Psoas muscle (tissue), 8 donors: ENCODE data around the gene CD300LB. TPM values are rescaled to one million over a fixed set of nuclear protein-coding genes. Genes with fewer than 3 reads are reported as not detected.

Experiments
- ATAC-seq, 4 donors: fragments of 200-7000 bp; cut with Tn5 transposase; one replicate each; pipeline ENCODE4 v1.9.1; 2020; ENCODE audit warnings: moderate library complexity in 3 of 4, mild to moderate bottlenecking in 2 of 4
- DNase-seq, 2 donors: peaks; one replicate each; pipeline ENCODE4 v3.0.0-alpha.2; 2020
- H3K27ac ChIP-seq: fragments of 200-600 bp; one replicate; pipeline ENCODE4 v1.8.0; 2022
- H3K27me3 ChIP-seq, 3 donors: fragments of 200-600 bp in 1 of 3; one replicate each; pipeline versions ENCODE4 v1.6.1 to v1.8.0; 2013 to 2022; ENCODE audit warnings: low read length in 2 of 3, mild to moderate bottlenecking in 2 of 3, moderate library complexity in 1 of 3; ENCODE audit not compliant: insufficient read depth in 3 of 3
- H3K36me3 ChIP-seq, 2 donors: fragments of 200-600 bp in 1 of 2; one replicate each; pipeline versions ENCODE4 v1.6.1 to v1.8.0; 2013 to 2022; ENCODE audit warnings: low read depth in 1 of 2, mild to moderate bottlenecking in 1 of 2, moderate library complexity in 1 of 2; ENCODE audit not compliant: insufficient read depth in 1 of 2
- H3K4me1 ChIP-seq: fragments of 200-600 bp; one replicate; pipeline ENCODE4 v1.8.0; 2022
- H3K4me3 ChIP-seq: fragments of 200-600 bp; one replicate; pipeline ENCODE4 v1.8.0; 2022; ENCODE audit warnings: mild to moderate bottlenecking
- H3K9me3 ChIP-seq: fragments of 200-600 bp; one replicate; pipeline ENCODE4 v1.8.0; 2022
- CTCF ChIP-seq: fragments of 200-600 bp; IDR thresholded peaks from one replicate; pipeline ENCODE4 v1.8.0; 2022; ENCODE audit warnings: antibody characterized with exemption
- WGBS, 3 donors: extraction: QIAGEN DNeasy Blood & Tissue Kit; methylation state at CpG; one replicate each; pipeline versions ENCODE4 v1.1.6 to v1.1.7; 2013; 5-methylcytosine and 5-hydroxymethylcytosine counted together
- intact Hi-C, 2 donors: fragments of 100-400 bp; cut with DNase I; formaldehyde crosslinking; loops; one replicate each; pipeline versions ENCODE4 v1.11.0 to v1.14.2; 2022
- polyA plus RNA-seq, 3 donors: library from polyadenylated mRNA; stranded (reverse); fragments of 200-250 nt; gene quantifications; one replicate each; pipeline ENCODE4 v1.2.3, GENCODE V29; 2013
- total RNA-seq, 4 donors: library from RNA; stranded (reverse); fragmentation: NEBNext Ultra II Directional in 2 of 4; extraction: Animal tissue kit (Norgen Biotek cat#: 25700) in 2 of 4; gene quantifications; one replicate each; pipeline versions ENCODE4 v1.2.1 to v1.2.4, GENCODE V29; 2021 to 2023
- donor health status: healthy with polysubstance abuse.
- donor health status: DM: no; HTN: no; CAD: no; lungs with moderate emphysema.
- donor health status: Bipolar disorder and iron deficiency.
- donor health status: healthy.
- donor health status: DM: yes; HTN: yes; CAD: no.
- donor health status: DM: no; HTN: no; CAD: no.
- donor health status: DM: no; HTN: no; CAD: no.
- donor health status: DM: yes; HTN: yes; CAD: no.

CD300LB gene
- total and polyA plus RNA-seq, 7 donors = 0.01 to 0.15 (median 0.08) TPM; not detected in 3

GRCh38 chr17:74550602-74551001 is 19.3 kb upstream of the CD300LB start:
- no peaks in the 10 kb centered on the region for H3K4me1 ChIP-seq
- H3K9me3 ChIP-seq = no peaks in the 10 kb centered on the region
- H3K27me3 ChIP-seq = no peaks in the 10 kb centered on the region
- H3K27ac ChIP-seq = no peak overlapping the region
- 68 to 77% (median 70%) methylated on average over 15 of the region's 15 CpGs for WGBS, 3 donors
- H3K4me3 ChIP-seq = no peak overlapping the region
- no peak for TF ChIP-seq CTCF
- no peaks in the 10 kb centered on the region for H3K36me3 ChIP-seq
- ATAC-seq (no peak), DNase-seq (no peak)
- intact Hi-C loops = no loop called here

GRCh38 chr17:74549343-74549742 is 18.1 kb upstream of the CD300LB start:
- H3K4me1 ChIP-seq = no peaks in the 10 kb centered on the region
- H3K27ac ChIP-seq = no peak overlapping the region
- no peak for TF ChIP-seq CTCF
- WGBS, 3 donors = 71 to 84% (median 80%) methylated on average over 7 of the region's 7 CpGs
- H3K27me3 ChIP-seq = no peaks in the 10 kb centered on the region
- ATAC-seq (no peak), DNase-seq (no peak)
- intact Hi-C loops = no loop called here
- no peaks in the 10 kb centered on the region for H3K36me3 ChIP-seq
- no peaks in the 10 kb centered on the region for H3K9me3 ChIP-seq
- H3K4me3 ChIP-seq = no peak overlapping the region

- Histone ChIP-seq H3K4me1 (no peaks in the 10 kb centered on the region), H3K9me3 (no peaks in the 10 kb centered on the region), H3K27ac (no peak overlapping the region), H3K36me3 (no peaks in the 10 kb centered on the region), H3K4me3 (no peak overlapping the region), H3K27me3 (no peaks in the 10 kb centered on the region)
- TF ChIP-seq CTCF = no peak
- WGBS, 3 donors = 67 to 75% (median 75%) methylated on average over 3 of the region's 3 CpGs
- intact Hi-C loops = no loop called here
- DNase-seq (no peak), ATAC-seq (no peak)
These were observed 16.5 kb upstream of the CD300LB start for GRCh38 chr17:74547736-74548135.

- Histone ChIP-seq H3K4me3 (no peak overlapping the region), H3K4me1 (no peaks in the 10 kb centered on the region), H3K27ac (no peak overlapping the region), H3K9me3 (no peaks in the 10 kb centered on the region), H3K36me3 (no peaks in the 10 kb centered on the region), H3K27me3 (no peaks in the 10 kb centered on the region)
- ATAC-seq (no peak), DNase-seq (no peak)
- TF ChIP-seq CTCF = no peak
- WGBS, 3 donors = 86 to 92% (median 88%) methylated on average over 7 of the region's 7 CpGs
- intact Hi-C loops = no loop called here
These were observed 16.0 kb upstream of the CD300LB start for GRCh38 chr17:74547264-74547663.

GRCh38 chr17:74546586-74546985 is 15.3 kb upstream of the CD300LB start:
- Histone ChIP-seq H3K36me3 (no peaks in the 10 kb centered on the region), H3K27me3 (no peaks in the 10 kb centered on the region), H3K27ac (no peak overlapping the region), H3K9me3 (no peaks in the 10 kb centered on the region), H3K4me3 (no peak overlapping the region), H3K4me1 (no peaks in the 10 kb centered on the region)
- DNase-seq (no peak), ATAC-seq (no peak)
- 80 to 87% (median 85%) methylated on average over 7 of the region's 7 CpGs for WGBS, 3 donors
- TF ChIP-seq CTCF = no peak
- intact Hi-C loops = no loop called here
